HepG2 (cell line): ENCODE results near the gene PSMA7. TPM values are rescaled to one million over a fixed set of nuclear protein-coding genes. Genes with fewer than 3 reads are reported as not detected.

ENCODE experiments used
- PHF20 ChIP-seq: sonication (generic); formaldehyde crosslinking; IDR thresholded peaks from 2 replicates; pipeline ENCODE4 v1.5.0; 2020; ENCODE audit warnings: mild to moderate bottlenecking, missing genetic modification reagents
- POLR2G ChIP-seq: fragments of 200-400 bp; formaldehyde crosslinking; IDR thresholded peaks from 2 replicates; pipeline ENCODE4 v1.6.1; 2018; ENCODE audit warnings: mild to moderate bottlenecking, low read depth, low read length, moderate library complexity
- SAP130 ChIP-seq: IDR thresholded peaks from 2 replicates; pipeline ENCODE4 v1.6.1; 2016; ENCODE audit warnings: low read depth
- TCF7L2 ChIP-seq: IDR thresholded peaks from 2 replicates; pipeline ENCODE4 v1.6.1; 2011; ENCODE audit warnings: mild to moderate bottlenecking, low read depth, low read length, moderate library complexity
- ZBTB21 ChIP-seq: sonication (generic); formaldehyde crosslinking; IDR thresholded peaks from 2 replicates; pipeline ENCODE4 v1.4.0; 2020; ENCODE audit warnings: missing genetic modification reagents
- ZNF546 ChIP-seq: sonication (generic); formaldehyde crosslinking; conservative IDR thresholded peaks from 2 replicates; pipeline ENCODE4 v1.8.1; 2023; ENCODE audit warnings: mild to moderate bottlenecking, missing genetic modification reagents
- ZNF563 ChIP-seq: sonication (generic); formaldehyde crosslinking; IDR thresholded peaks from 2 replicates; pipeline ENCODE4 v1.8.0; 2022; ENCODE audit warnings: mild to moderate bottlenecking, moderate library complexity, missing genetic modification reagents
- ZNF598 ChIP-seq: sonication (generic); formaldehyde crosslinking; IDR thresholded peaks from 2 replicates; pipeline ENCODE4 v1.5.1; 2020; ENCODE audit warnings: mild to moderate bottlenecking, missing genetic modification reagents, borderline replicate concordance
- ZNF614 ChIP-seq: IDR thresholded peaks from 2 replicates; pipeline ENCODE4 v1.6.1; 2018; ENCODE audit warnings: missing biosample characterization, missing genetic modification reagents, inconsistent platforms, borderline replicate concordance
- ZNF768 ChIP-seq: sonication (generic); formaldehyde crosslinking; IDR thresholded peaks from 2 replicates; pipeline ENCODE4 v1.4.0; 2020; ENCODE audit warnings: missing genetic modification reagents
- polyA plus RNA-seq, 8 experiments: library from polyadenylated mRNA; depleted of rRNA in 3 of 8; stranded (reverse) in 7 of 8; unstranded in 1 of 8; fragments of >200 nt; fragmentation: Illumina TruSeq in 4 of 8; extraction: Trizol in 4 of 8; gene quantifications; 2 replicates each; pipeline versions ENCODE4 v1.2.1 to v1.2.3, GENCODE V29; 2011 to 2016; ENCODE audit warnings: low read depth in 4 of 8, missing spikeins in 1 of 8, mixed read lengths in 1 of 8; ENCODE audit not compliant: insufficient read depth in 1 of 8
- total RNA-seq, 5 experiments: library from RNA; depleted of rRNA; stranded (reverse); fragments of >200 nt; fragmentation: Illumina TruSeq; extraction: Trizol; gene quantifications; 2 replicates each; pipeline ENCODE4 v1.2.3, GENCODE V29; 2016; ENCODE audit warnings: low read depth in 1 of 5
- TF ChIP-seq, protein P1 (sequence below): sonication (generic); formaldehyde crosslinking; IDR thresholded peaks from 2 replicates; pipeline ENCODE4 v1.5.1; 2020; ENCODE audit warnings: mild to moderate bottlenecking, missing genetic modification reagents, borderline replicate concordance
- TF ChIP-seq, protein P2 (sequence below): sonication (generic); formaldehyde crosslinking; IDR thresholded peaks from 2 replicates; pipeline ENCODE4 v1.8.0; 2022; ENCODE audit warnings: low read depth, missing genetic modification reagents
- TF ChIP-seq, protein P3 (sequence below): sonication (generic); formaldehyde crosslinking; IDR thresholded peaks from 2 replicates; pipeline ENCODE4 v1.5.0; 2020; ENCODE audit warnings: missing genetic modification reagents, mild to moderate bottlenecking, borderline replicate concordance
- TF ChIP-seq, protein P4 (sequence below), 2 experiments: sonication (generic) in 1 of 2; formaldehyde crosslinking in 1 of 2; IDR thresholded peaks; 2 replicates each; pipeline versions ENCODE4 v1.6.1 to v1.9.0; 2014 to 2022; ENCODE audit warnings: antibody characterized with exemption in 1 of 2, borderline replicate concordance in 1 of 2, inconsistent platforms in 1 of 2, low read depth in 1 of 2, missing genetic modification reagents in 1 of 2
- TF ChIP-seq, protein P5 (sequence below): sonication (generic); formaldehyde crosslinking; IDR thresholded peaks from 2 replicates; pipeline ENCODE4 v1.8.0; 2022; ENCODE audit warnings: missing genetic modification reagents, mild to moderate bottlenecking, moderate library complexity, borderline replicate concordance

PSMA7 gene
- total and polyA plus RNA-seq, 2 of the 13 experiments (the other 11 are each of a cell fraction or from before 2014, with no cell fraction given) = 531 to 631 TPM

DNA sequence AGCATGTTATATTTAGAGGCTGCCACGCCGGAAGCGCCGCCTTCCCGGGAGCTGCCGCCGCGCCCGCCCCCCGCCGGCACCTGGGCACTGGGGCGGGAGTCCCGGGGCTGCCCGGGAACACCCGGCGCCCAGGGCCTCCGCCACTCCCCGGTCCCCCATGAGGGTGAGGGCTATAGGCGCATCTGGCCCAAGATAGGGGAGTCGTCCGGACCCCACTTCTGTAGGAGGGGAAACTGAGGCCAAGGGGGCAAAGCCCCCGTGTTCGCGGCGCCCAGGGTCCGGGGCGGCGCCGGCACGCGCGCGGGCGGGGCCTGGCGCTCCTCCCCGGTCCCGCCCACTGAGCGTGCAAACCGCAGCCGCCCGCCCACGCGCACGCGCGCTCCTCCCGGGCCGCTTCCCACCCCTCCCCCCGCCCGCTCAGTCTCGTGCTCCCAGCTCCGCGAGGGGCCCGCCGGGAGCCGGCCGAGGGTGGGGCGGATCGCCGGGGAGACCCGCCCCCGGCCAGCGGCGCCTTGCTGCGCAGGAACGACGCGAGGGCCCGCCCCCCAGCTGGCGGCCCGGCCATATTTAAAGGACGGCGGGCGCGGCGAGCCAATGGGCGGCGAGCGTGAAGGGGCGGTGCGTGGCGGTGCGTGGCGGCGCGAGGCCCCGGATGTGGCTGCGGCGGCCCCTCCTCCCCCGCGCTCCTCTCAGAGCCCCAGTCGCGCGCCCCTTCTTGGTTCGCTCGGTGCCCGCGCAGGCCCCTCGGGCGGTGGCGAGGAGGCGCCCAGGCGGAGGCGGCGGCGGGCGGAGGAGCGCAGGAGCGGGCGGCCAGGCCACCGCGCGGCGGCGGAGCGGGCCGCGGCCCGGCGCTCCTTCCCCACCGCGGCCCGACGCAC is 21.2 kb downstream of the PSMA7 start, which contains the start of gene LSM14B (continued):
- TF ChIP-seq, protein P1, sequence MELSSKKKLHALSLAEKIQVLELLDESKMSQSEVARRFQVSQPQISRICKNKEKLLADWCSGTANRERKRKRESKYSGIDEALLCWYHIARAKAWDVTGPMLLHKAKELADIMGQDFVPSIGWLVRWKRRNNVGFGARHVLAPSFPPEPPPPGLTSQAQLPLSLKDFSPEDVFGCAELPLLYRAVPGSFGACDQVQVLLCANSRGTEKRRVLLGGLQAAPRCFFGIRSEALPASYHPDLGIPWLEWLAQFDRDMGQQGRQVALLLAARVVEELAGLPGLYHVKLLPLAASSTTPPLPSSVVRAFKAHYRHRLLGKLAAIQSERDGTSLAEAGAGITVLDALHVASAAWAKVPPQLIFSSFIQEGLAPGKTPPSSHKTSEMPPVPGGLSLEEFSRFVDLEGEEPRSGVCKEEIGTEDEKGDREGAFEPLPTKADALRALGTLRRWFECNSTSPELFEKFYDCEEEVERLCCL (CRISPR knock-in tag) = no peak
- no peak for TF ChIP-seq ZNF598 (CRISPR knock-in tag)
- TF ChIP-seq, protein P2, sequence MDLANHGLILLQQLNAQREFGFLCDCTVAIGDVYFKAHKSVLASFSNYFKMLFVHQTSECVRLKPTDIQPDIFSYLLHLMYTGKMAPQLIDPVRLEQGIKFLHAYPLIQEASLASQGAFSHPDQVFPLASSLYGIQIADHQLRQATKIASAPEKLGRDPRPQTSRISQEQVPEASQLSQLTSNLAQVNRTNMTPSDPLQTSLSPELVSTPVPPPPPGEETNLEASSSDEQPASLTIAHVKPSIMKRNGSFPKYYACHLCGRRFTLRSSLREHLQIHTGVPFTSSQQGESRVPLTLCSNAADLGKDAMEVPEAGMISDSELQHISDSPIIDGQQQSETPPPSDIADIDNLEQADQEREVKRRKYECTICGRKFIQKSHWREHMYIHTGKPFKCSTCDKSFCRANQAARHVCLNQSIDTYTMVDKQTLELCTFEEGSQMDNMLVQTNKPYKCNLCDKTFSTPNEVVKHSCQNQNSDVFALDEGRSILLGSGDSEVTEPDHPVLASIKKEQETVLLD (CRISPR knock-in tag) = peak; percentile 97
- peak; percentile 87 for TF ChIP-seq SAP130 (CRISPR knock-in tag)
- no peak; the same call in 1 of the 2 replicates for TF ChIP-seq ZNF614
- peak; percentile 68 for TF ChIP-seq ZNF768
- TF ChIP-seq TCF7L2 = no peak
- TF ChIP-seq, protein P3, sequence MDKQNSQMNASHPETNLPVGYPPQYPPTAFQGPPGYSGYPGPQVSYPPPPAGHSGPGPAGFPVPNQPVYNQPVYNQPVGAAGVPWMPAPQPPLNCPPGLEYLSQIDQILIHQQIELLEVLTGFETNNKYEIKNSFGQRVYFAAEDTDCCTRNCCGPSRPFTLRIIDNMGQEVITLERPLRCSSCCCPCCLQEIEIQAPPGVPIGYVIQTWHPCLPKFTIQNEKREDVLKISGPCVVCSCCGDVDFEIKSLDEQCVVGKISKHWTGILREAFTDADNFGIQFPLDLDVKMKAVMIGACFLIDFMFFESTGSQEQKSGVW (CRISPR knock-in tag) = no peak
- peak; percentile 57 for TF ChIP-seq POLR2G
- TF ChIP-seq, protein P4, sequence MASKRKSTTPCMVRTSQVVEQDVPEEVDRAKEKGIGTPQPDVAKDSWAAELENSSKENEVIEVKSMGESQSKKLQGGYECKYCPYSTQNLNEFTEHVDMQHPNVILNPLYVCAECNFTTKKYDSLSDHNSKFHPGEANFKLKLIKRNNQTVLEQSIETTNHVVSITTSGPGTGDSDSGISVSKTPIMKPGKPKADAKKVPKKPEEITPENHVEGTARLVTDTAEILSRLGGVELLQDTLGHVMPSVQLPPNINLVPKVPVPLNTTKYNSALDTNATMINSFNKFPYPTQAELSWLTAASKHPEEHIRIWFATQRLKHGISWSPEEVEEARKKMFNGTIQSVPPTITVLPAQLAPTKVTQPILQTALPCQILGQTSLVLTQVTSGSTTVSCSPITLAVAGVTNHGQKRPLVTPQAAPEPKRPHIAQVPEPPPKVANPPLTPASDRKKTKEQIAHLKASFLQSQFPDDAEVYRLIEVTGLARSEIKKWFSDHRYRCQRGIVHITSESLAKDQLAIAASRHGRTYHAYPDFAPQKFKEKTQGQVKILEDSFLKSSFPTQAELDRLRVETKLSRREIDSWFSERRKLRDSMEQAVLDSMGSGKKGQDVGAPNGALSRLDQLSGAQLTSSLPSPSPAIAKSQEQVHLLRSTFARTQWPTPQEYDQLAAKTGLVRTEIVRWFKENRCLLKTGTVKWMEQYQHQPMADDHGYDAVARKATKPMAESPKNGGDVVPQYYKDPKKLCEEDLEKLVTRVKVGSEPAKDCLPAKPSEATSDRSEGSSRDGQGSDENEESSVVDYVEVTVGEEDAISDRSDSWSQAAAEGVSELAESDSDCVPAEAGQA (IDR thresholded peaks at IDR 0.05; ENCODE audit: low read depth) = no peak; the same call in 1 of the 2 replicates
- TF ChIP-seq, protein P4 (CRISPR knock-in tag; IDR thresholded peaks at IDR 0.05; ENCODE audit: borderline replicate concordance) = peak; percentile 60; the same call in 1 of the 2 replicates
- peak; percentile 49; the same call in 1 of the 2 replicates for TF ChIP-seq PHF20 (CRISPR knock-in tag)
- TF ChIP-seq, protein P5, sequence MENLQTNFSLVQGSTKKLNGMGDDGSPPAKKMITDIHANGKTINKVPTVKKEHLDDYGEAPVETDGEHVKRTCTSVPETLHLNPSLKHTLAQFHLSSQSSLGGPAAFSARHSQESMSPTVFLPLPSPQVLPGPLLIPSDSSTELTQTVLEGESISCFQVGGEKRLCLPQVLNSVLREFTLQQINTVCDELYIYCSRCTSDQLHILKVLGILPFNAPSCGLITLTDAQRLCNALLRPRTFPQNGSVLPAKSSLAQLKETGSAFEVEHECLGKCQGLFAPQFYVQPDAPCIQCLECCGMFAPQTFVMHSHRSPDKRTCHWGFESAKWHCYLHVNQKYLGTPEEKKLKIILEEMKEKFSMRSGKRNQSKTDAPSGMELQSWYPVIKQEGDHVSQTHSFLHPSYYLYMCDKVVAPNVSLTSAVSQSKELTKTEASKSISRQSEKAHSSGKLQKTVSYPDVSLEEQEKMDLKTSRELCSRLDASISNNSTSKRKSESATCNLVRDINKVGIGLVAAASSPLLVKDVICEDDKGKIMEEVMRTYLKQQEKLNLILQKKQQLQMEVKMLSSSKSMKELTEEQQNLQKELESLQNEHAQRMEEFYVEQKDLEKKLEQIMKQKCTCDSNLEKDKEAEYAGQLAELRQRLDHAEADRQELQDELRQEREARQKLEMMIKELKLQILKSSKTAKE (CRISPR knock-in tag) = peak; percentile 25; the same call in 1 of the 2 replicates
- TF ChIP-seq ZNF563 = peak; percentile 53
- no peak for TF ChIP-seq ZNF546 (CRISPR knock-in tag)
- TF ChIP-seq ZBTB21 (CRISPR knock-in tag) = no peak
